H54 (cell line): ENCODE measurements around the gene TXLNB.
"Not testable (repeated sequence)": the region's sequence is repeated elsewhere in the genome, so short reads cannot be mapped to it uniquely, and the experiment has no call there.

Source experiments
- DNase-seq: peaks from one replicate; pipeline ENCODE4 v3.0.0; 2011; ENCODE audit warnings: low spot score, mixed read lengths; ENCODE audit not compliant: insufficient read length
- FAIRE-seq: peaks from 3 replicates; lab custom pipeline; 2011; peaks lifted over from hg19 to GRCh38; lab: Jason Lieb, UNC
- POLR2A ChIP-seq: IDR thresholded peaks from 2 replicates; pipeline ENCODE4 v1.6.1; 2011; ENCODE audit warnings: low read depth, mild to moderate bottlenecking, low read length

The TXLNB gene

DNA sequence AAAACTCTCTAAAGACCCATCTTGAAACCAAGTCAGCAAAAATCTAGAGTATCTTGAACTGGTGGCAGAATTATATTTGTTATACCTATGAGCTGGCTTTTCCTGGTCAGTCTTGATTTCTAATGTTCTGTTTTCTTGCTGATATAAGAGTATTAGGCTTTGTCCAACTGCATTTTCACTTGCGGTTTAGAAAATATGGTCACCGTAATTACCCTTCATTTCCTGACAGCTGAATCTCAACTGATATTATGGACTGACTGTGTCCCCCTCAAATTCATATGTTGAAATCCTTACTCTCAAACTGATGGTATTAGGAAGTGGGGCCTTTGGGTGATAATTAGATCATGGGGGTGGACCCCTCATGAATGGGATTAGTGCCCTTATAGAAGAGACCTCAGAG lies 72.1 kb downstream of the TXLNB start:
- TF ChIP-seq POLR2A: no peak

DNA sequence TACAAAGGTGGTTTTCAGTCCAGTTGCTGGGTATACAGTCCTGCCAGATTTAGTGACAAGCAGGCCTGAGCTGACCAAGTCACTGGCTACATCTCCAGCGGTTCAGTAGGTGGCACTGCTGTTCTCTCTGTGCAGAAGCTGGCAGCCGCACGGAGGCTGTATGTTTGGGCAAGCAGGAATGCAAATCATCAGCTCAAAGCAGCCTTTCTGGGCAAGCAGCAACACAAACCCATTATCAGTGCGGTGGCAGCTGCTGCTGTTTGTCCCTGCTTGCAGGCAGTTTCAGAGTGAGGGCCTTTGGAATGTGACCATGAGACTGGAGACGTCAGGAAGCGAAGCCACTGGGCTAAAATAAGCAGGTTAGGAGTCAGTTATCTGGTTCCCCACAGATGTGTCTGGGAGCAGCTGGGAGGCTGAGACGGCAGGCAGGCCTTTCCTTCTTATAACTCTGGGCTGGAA lies 72.5 kb downstream of the TXLNB start:
- peak; percentile 61 for FAIRE-seq
- peak; percentile 44 for DNase-seq
- no peak for TF ChIP-seq POLR2A

More for the DNA sequence above, 72.1 kb downstream of the TXLNB start:
- no peak for DNase-seq
- FAIRE-seq: no peak

DNA sequence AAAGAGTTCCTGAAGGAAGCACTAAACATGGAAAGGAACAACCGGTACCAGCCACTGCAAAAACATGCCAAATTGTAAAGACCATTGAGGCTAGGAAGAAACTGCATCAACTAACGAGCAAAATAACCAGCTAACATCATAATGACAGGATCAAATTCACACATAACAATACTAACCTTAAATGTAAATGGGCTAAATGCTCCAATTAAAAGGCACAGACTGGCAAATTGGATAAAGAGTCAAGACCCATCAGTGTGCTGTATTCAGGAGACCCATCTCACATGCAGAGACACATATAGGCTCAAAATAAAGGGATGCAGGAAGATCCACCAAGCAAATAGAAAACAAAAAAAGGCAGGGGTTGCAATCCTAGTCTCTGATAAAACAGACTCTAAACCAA lies 79.3 kb downstream of the TXLNB start:
- FAIRE-seq, DNase-seq: not testable (repeated sequence)

DNA sequence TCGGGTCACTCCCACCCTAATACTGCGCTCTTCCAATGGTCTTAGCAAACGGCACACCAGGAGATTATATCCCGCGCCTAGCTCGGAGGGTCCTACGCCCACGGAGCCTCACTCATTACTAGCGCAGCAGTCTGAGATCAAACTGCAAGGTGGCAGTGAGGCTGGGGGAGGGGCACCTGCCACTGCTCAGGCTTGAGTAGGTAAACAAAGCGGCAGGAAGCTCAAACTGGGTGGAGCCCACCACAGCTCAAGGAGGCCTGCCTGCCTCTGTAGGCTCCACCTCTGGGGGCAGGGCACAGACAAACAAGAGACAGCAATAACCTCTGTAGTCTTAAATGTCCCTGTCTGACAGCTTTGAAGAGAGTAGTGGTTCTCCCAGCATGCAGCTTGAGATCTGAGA lies 81.0 kb downstream of the TXLNB start:
- DNase-seq, FAIRE-seq: not testable (repeated sequence)

DNA sequence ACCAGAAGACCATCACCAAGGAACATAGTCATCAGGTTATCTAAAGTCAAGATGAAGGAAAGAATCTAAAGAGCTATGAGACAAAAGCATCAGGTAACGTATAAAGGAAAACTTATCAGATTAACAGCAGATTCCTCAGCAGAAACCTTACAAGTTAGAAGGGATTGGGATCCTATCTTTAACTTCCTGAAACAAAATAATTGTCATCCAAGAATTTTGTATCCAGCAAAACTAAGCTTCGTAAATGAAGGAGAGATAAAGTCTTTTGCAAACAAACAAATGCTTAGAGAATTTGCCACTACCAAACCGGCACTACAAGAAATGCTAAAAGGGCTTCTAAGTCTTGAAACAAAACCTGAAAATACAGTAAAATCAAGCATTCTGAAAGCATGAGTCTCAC lies 86.0 kb downstream of the TXLNB start:
- FAIRE-seq: no peak
- no peak for DNase-seq
- TF ChIP-seq POLR2A: no peak

DNA sequence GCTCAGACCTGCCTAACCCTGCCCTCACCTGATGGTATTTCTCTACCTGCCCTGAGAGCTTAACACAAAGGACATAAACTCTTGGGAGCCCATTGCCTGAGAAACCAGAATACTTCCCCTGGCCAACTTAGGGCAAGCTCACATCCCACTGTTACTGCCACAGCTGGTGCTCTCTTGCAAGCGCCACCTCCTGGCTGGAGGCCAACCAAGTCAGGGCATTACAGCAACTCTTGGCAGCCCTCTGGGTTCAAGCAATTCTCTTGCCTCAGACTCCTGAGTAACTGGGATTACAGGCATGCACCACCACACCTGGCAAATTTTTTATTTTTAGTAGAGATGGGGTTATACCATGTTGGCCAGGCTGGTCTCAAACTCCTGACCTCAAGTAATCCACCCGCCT lies 86.8 kb downstream of the TXLNB start:
- no peak for FAIRE-seq
- DNase-seq: no peak
- TF ChIP-seq POLR2A: no peak

DNA sequence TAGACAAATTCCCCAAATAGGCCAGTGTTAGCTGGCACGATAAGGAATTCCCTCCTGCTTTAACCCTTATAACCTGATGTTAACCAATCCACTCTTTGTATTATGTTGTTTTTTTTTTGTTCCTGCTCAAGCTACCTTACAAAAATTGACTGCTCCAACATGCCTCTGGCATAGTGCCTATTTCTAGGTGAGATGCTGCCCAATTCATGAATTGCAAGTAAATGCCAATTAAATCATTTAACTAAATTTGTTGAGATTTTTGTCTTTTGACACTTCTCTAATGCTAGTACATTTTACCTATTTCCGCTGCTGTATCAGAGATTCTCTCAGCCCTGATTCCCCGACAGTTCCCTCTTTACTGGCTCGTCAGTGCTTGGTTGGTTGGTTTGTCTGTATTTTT lies 90.4 kb downstream of the TXLNB start:
- DNase-seq: no peak
- no peak for TF ChIP-seq POLR2A
- no peak for FAIRE-seq

DNA sequence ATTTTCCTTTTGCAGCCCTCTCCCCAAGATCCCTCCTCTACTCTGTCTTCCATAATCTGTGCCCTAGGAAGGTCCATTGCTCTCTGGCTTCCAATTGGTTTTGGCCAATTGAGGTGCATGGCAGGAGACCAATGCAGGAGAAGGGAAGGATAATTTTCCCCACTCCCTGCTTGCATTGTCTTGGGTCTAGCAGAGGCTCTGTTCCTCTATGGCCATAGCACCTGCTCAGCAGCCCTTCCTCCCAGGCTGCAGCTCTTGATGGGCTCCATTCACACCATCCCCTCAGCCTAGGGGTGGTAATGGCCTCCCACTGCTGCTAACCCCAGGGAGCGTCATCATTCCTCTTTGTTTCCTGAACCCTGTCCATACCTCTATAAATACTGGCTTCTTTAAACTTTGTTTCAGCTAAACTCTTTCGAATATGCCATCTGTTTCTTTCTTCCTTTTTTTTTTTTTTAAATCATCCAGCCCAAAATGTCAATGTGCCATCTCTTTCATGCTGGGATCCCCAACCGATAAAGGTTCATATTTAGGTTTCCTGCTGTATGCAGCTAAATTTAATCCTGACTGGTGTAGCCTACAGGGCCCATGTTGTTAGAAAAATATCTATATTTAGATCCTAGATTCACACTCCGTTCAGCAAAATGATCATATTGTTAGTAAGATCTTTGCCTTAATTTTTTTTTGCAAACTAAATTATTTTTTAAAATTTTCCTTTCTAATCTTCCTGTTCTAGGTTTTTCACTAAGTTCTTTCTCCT lies 93.1 kb downstream of the TXLNB start:
- FAIRE-seq (no peak), DNase-seq (no peak)
- TF ChIP-seq POLR2A: no peak

DNA sequence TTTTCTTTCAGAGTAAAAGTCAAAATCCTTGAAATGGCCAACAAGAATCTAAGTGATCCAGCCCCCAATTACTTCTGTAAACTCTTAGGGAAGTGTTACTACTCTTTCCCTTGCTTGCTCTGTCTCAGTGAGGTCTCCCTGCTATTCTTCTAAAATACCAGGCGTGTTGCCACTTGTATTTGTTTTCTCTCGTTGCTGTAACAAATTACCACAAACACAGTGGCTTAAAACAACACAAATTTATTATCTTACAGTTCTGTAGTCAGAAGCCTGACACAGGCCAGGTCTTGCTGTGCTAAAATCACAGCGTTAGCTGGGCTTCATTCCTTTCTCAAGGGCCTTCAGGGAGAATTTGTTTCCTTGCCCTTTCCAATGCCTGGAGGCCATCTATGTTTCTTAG lies 97.1 kb downstream of the TXLNB start:
- no peak for TF ChIP-seq POLR2A
- DNase-seq: no peak
- FAIRE-seq: no peak
